Mesenchymal stem cell (in vitro differentiated cells and primary cell): Measurements from ENCODE around the gene COASY.

Source experiments
- DNase-seq: peaks from one replicate; pipeline ENCODE4 v3.0.0-alpha.2; 2013
- H2AFZ ChIP-seq: one replicate; pipeline ENCODE4 v1.6.1; 2013; ENCODE audit warnings: low read depth, mild to moderate bottlenecking, control low read depth, inconsistent platforms, low read length, moderate library complexity
- H2AK5ac ChIP-seq: 2 replicates; pipeline ENCODE4 v1.6.1; 2013; ENCODE audit warnings: low read length, moderate library complexity, mild to moderate bottlenecking, inconsistent platforms; ENCODE audit not compliant: severe bottlenecking
- H2BK120ac ChIP-seq: one replicate; pipeline ENCODE4 v1.6.1; 2013; ENCODE audit warnings: low read depth, mild to moderate bottlenecking, inconsistent platforms, low read length, moderate library complexity
- H2BK12ac ChIP-seq, 2 experiments: one replicate each; pipeline ENCODE4 v1.6.1; 2013; ENCODE audit warnings: inconsistent platforms in 2 of 2, low read length in 2 of 2, mild to moderate bottlenecking in 2 of 2, moderate library complexity in 2 of 2, control low read depth in 1 of 2
- H2BK15ac ChIP-seq: one replicate; pipeline ENCODE4 v1.6.1; 2013; ENCODE audit warnings: mild to moderate bottlenecking, low read depth, inconsistent platforms; ENCODE audit not compliant: poor library complexity, severe bottlenecking
- H2BK5ac ChIP-seq: 2 replicates; pipeline ENCODE4 v1.6.1; 2013; ENCODE audit warnings: low read depth, mild to moderate bottlenecking, low read length, control low read depth, inconsistent platforms; ENCODE audit not compliant: poor library complexity, severe bottlenecking
- H3K14ac ChIP-seq, 2 experiments: one replicate each; pipeline ENCODE4 v1.6.1; 2013; ENCODE audit warnings: inconsistent platforms in 2 of 2, low read length in 2 of 2, control low read depth in 1 of 2, mild to moderate bottlenecking in 1 of 2, moderate library complexity in 1 of 2
- H3K18ac ChIP-seq, 2 experiments: one replicate each; pipeline ENCODE4 v1.6.1; 2013; ENCODE audit warnings: inconsistent platforms in 2 of 2, low read length in 2 of 2, control low read depth in 1 of 2, low read depth in 1 of 2, mild to moderate bottlenecking in 1 of 2
- H3K23ac ChIP-seq, 2 experiments: one replicate each; pipeline ENCODE4 v1.6.1; 2013; ENCODE audit warnings: inconsistent platforms in 2 of 2, low read length in 2 of 2, mild to moderate bottlenecking in 2 of 2, moderate library complexity in 2 of 2, control low read depth in 1 of 2
- H3K27ac ChIP-seq: 2 replicates; pipeline ENCODE4 v1.5.1; 2013; ENCODE audit warnings: mild to moderate bottlenecking, moderate library complexity, low read length, control low read depth, inconsistent platforms; ENCODE audit not compliant: poor library complexity, severe bottlenecking
- H3K27me3 ChIP-seq, 2 experiments: 2 replicates each; pipeline versions ENCODE4 v1.6.1 to v1.7.0; 2013; ENCODE audit warnings: low read length in 2 of 2, mild to moderate bottlenecking in 2 of 2, moderate library complexity in 2 of 2, control low read depth in 1 of 2, inconsistent platforms in 1 of 2; ENCODE audit not compliant: control insufficient read depth in 1 of 2, insufficient read depth in 1 of 2
- H3K36me3 ChIP-seq, 2 experiments: 2 replicates each; pipeline versions ENCODE4 v1.6.1 to v1.7.0; 2013; ENCODE audit warnings: low read length in 2 of 2, control low read depth in 1 of 2, inconsistent platforms in 1 of 2, low read depth in 1 of 2, mild to moderate bottlenecking in 1 of 2; ENCODE audit not compliant: insufficient read depth in 2 of 2, control insufficient read depth in 1 of 2
- H3K4ac ChIP-seq, 2 experiments: one replicate each; pipeline ENCODE4 v1.6.1; 2013; ENCODE audit warnings: inconsistent platforms in 2 of 2, low read length in 2 of 2, mild to moderate bottlenecking in 2 of 2, moderate library complexity in 2 of 2, control low read depth in 1 of 2, low read depth in 1 of 2
- H3K4me1 ChIP-seq: 2 replicates; pipeline ENCODE4 v1.6.1; 2013; ENCODE audit warnings: low read depth, low read length, control low read depth; ENCODE audit not compliant: control insufficient read depth, insufficient read depth
- H3K4me2 ChIP-seq: 2 replicates; pipeline ENCODE4 v1.6.1; 2013; ENCODE audit warnings: low read length, mild to moderate bottlenecking, inconsistent platforms; ENCODE audit not compliant: poor library complexity, severe bottlenecking
- H3K4me3 ChIP-seq, 2 experiments: 2 replicates each; pipeline versions ENCODE4 v1.5.1 to v1.7.0; 2013; ENCODE audit warnings: low read length in 2 of 2, mild to moderate bottlenecking in 2 of 2, control low read depth in 1 of 2, low read depth in 1 of 2; ENCODE audit not compliant: insufficient read depth in 1 of 2
- H3K79me1 ChIP-seq: replicated peaks from 2 replicates; pipeline ENCODE4 v1.6.1; 2013; ENCODE audit warnings: mild to moderate bottlenecking, control low read depth, low read length, inconsistent platforms; ENCODE audit not compliant: poor library complexity, severe bottlenecking
- H3K9ac ChIP-seq: 2 replicates; pipeline ENCODE4 v1.7.0; 2013; ENCODE audit warnings: mild to moderate bottlenecking, low read length, moderate library complexity
- H3K9me3 ChIP-seq: 2 replicates; pipeline ENCODE4 v1.7.0; 2013; ENCODE audit warnings: mild to moderate bottlenecking, low read length; ENCODE audit not compliant: control insufficient read depth
- H4K8ac ChIP-seq: one replicate; pipeline ENCODE4 v1.6.1; 2013; ENCODE audit warnings: inconsistent platforms, mild to moderate bottlenecking, low read length, moderate library complexity
- H4K91ac ChIP-seq: one replicate; pipeline ENCODE4 v1.6.1; 2013; ENCODE audit warnings: mild to moderate bottlenecking, low read length, inconsistent platforms
- WGBS: methylation state at CpG from one replicate; pipeline ENCODE4 v1.1.7; 2013; ENCODE audit warnings: mixed read lengths; 5-methylcytosine and 5-hydroxymethylcytosine counted together

The COASY gene

GRCh38 chr17:42562388-42563142, 617 bp downstream of the COASY start:
- peak overlapping the region; percentile 36 for H2BK15ac ChIP-seq
- peak overlapping the region; percentile 81 for H2BK120ac ChIP-seq
- peak overlapping the region; percentile 97 for H4K91ac ChIP-seq
- H3K4me3 ChIP-seq, result peak overlapping the region; percentile 78 to 95
- no peaks in the 10 kb centered on the region for H3K27me3 ChIP-seq
- H3K4me2 ChIP-seq, result peak overlapping the region; percentile 94
- peaks cover 24% of the 10 kb centered on the region for H3K79me1 ChIP-seq
- H4K8ac ChIP-seq, result peak overlapping the region; percentile 98
- H3K27ac ChIP-seq, result peak overlapping the region; percentile 80
- peak overlapping the region in 1 of 2 experiments; percentile 3 for H3K14ac ChIP-seq
- H2BK5ac ChIP-seq, result peak overlapping the region; percentile 82
- H3K9me3 ChIP-seq, result no peaks in the 10 kb centered on the region
- H3K4ac ChIP-seq, result peak overlapping the region; percentile 92 to 98
- H3K18ac ChIP-seq, result peak overlapping the region; percentile 71 to 85
- H3K23ac ChIP-seq, result no peak overlapping the region
- peak overlapping the region; percentile 86 for H2AK5ac ChIP-seq
- H3K9ac ChIP-seq, result peak overlapping the region; percentile 97
- 23% methylated on average over 48 of the region's 48 CpGs for WGBS
- H2AFZ ChIP-seq, result no peak overlapping the region
- peaks cover 39% of the 10 kb centered on the region for H3K4me1 ChIP-seq
- peaks cover 33 to 40% of the 10 kb centered on the region in 2 experiments for H3K36me3 ChIP-seq
- no peak for DNase-seq
- H2BK12ac ChIP-seq, result peak overlapping the region; percentile 46 to 67

GRCh38 chr17:42563143-42563509, 1.2 kb downstream of the COASY start:
- Histone ChIP-seq H3K18ac (peak overlapping the region in 1 of 2 experiments; percentile 19), H2BK12ac (no peak overlapping the region), H2AFZ (no peak overlapping the region), H3K4me1 (peaks cover 42% of the 10 kb centered on the region), H3K27me3 (no peaks in the 10 kb centered on the region), H2BK5ac (no peak overlapping the region), H3K23ac (no peak overlapping the region), H2BK120ac (no peak overlapping the region), H3K4me2 (peak overlapping the region; percentile 94), H3K4me3 (peak overlapping the region; percentile 78 to 95), H4K8ac (peak overlapping the region; percentile 98), H2BK15ac (no peak overlapping the region), H3K14ac (no peak overlapping the region), H3K9ac (peak overlapping the region; percentile 97), H3K9me3 (no peaks in the 10 kb centered on the region), H4K91ac (peak overlapping the region; percentile 14), H3K27ac (no peak overlapping the region), H3K36me3 (peaks cover 33 to 40% of the 10 kb centered on the region in 2 experiments), H3K4ac (peak overlapping the region in 1 of 2 experiments; percentile 98), H2AK5ac (no peak overlapping the region), H3K79me1 (peaks cover 24% of the 10 kb centered on the region)
- no peak for DNase-seq
- WGBS, result 97% methylated on average over 12 of the region's 14 CpGs

- WGBS, result 84% methylated on average over 1 of the region's 1 CpG
- Histone ChIP-seq H3K9me3 (no peaks in the 10 kb centered on the region), H3K4me3 (peak overlapping the region in 1 of 2 experiments; percentile 95), H3K36me3 (peaks cover 36 to 43% of the 10 kb centered on the region in 2 experiments), H2AK5ac (no peak overlapping the region), H3K4ac (no peak overlapping the region), H2BK120ac (no peak overlapping the region), H3K9ac (peak overlapping the region; percentile 97), H3K18ac (no peak overlapping the region), H3K14ac (no peak overlapping the region), H3K23ac (no peak overlapping the region), H3K79me1 (peaks cover 24% of the 10 kb centered on the region), H4K91ac (no peak overlapping the region), H2AFZ (no peak overlapping the region), H2BK12ac (no peak overlapping the region), H2BK15ac (no peak overlapping the region), H3K27me3 (no peaks in the 10 kb centered on the region), H2BK5ac (no peak overlapping the region), H4K8ac (no peak overlapping the region), H3K4me1 (peaks cover 46% of the 10 kb centered on the region), H3K27ac (no peak overlapping the region), H3K4me2 (no peak overlapping the region)
- DNase-seq, result no peak
Observed at GRCh38 chr17:42563543-42563942, 1.6 kb downstream of the COASY start.

GRCh38 chr17:42563950-42564349, 2.0 kb downstream of the COASY start:
- Histone ChIP-seq H2BK5ac (no peak overlapping the region), H2AFZ (no peak overlapping the region), H3K27me3 (no peaks in the 10 kb centered on the region), H2BK120ac (no peak overlapping the region), H2AK5ac (no peak overlapping the region), H2BK15ac (no peak overlapping the region), H3K18ac (no peak overlapping the region), H3K27ac (no peak overlapping the region), H3K79me1 (peaks cover 28% of the 10 kb centered on the region), H3K4ac (no peak overlapping the region), H4K91ac (no peak overlapping the region), H3K4me1 (peaks cover 49% of the 10 kb centered on the region), H3K36me3 (peaks cover 40 to 47% of the 10 kb centered on the region in 2 experiments), H3K23ac (no peak overlapping the region), H3K4me3 (peak overlapping the region in 1 of 2 experiments; percentile 95), H2BK12ac (no peak overlapping the region), H4K8ac (no peak overlapping the region), H3K4me2 (no peak overlapping the region), H3K9ac (peak overlapping the region; percentile 97), H3K14ac (no peak overlapping the region), H3K9me3 (no peaks in the 10 kb centered on the region)
- DNase-seq, result no peak
- 78% methylated on average over 7 of the region's 9 CpGs for WGBS
